Activated naive CD4-positive, alpha-beta T cell treated with anti-CD3 and anti-CD28 coated beads, Interleukin-2, amount 50 U/mL, for 24 hours (primary cell): Measurements from ENCODE around the gene DOCK6.

Experiments
- H3K27ac Mint-ChIP-seq: one replicate; pipeline ENCODE4 v1.8.0; 2021; ENCODE audit warnings: mild to moderate bottlenecking, mixed read lengths
- H3K27me3 Mint-ChIP-seq: one replicate; pipeline ENCODE4 v1.8.0; 2021; ENCODE audit warnings: mixed read lengths
- H3K36me3 Mint-ChIP-seq: one replicate; pipeline ENCODE4 v1.8.0; 2021; ENCODE audit warnings: mixed read lengths
- H3K4me1 Mint-ChIP-seq: one replicate; pipeline ENCODE4 v1.8.0; 2021; ENCODE audit warnings: mixed read lengths
- H3K4me3 Mint-ChIP-seq: one replicate; pipeline ENCODE4 v1.8.0; 2021; ENCODE audit warnings: mild to moderate bottlenecking, mixed read lengths
- H3K9me3 Mint-ChIP-seq: one replicate; pipeline ENCODE4 v1.8.0; 2021; ENCODE audit warnings: mixed read lengths

Gene DOCK6

GRCh38 chr19:11242864-11243797 lies 19.2 kb downstream of the DOCK6 start:
- Mint-ChIP-seq H3K27ac (no peak overlapping the region), H3K36me3 (peaks cover 1% of the 10 kb centered on the region), H3K4me1 (peaks cover 6% of the 10 kb centered on the region), H3K9me3 (no peaks in the 10 kb centered on the region), H3K27me3 (peaks cover 6% of the 10 kb centered on the region), H3K4me3 (no peak overlapping the region)

GRCh38 chr19:11242025-11242424 lies 20.3 kb downstream of the DOCK6 start:
- no peak overlapping the region for H3K4me3 Mint-ChIP-seq
- H3K36me3 Mint-ChIP-seq: peaks cover 1% of the 10 kb centered on the region
- no peaks in the 10 kb centered on the region for H3K9me3 Mint-ChIP-seq
- peaks cover 6% of the 10 kb centered on the region for H3K4me1 Mint-ChIP-seq
- peaks cover 6% of the 10 kb centered on the region for H3K27me3 Mint-ChIP-seq
- no peak overlapping the region for H3K27ac Mint-ChIP-seq

GRCh38 chr19:11240008-11240444 lies 22.3 kb downstream of the DOCK6 start:
- Mint-ChIP-seq H3K9me3 (no peaks in the 10 kb centered on the region), H3K36me3 (peaks cover 1% of the 10 kb centered on the region), H3K27ac (no peak overlapping the region), H3K4me1 (peaks cover 6% of the 10 kb centered on the region), H3K4me3 (no peak overlapping the region), H3K27me3 (peaks cover 2% of the 10 kb centered on the region)

GRCh38 chr19:11239377-11240000 lies 22.8 kb downstream of the DOCK6 start, which contains the start of gene ANGPTL8:
Gene ANGPTL8, plus strand, starts transcription at chr19:11239619. Its CDS starts 19 bp downstream, at chr19:11239638.
- Mint-ChIP-seq H3K9me3 (no peaks in the 10 kb centered on the region), H3K27ac (no peak within 1 kb of the TSS), H3K36me3 (peaks cover 1% of the 10 kb centered on the region), H3K4me1 (peaks cover 6% of the 10 kb centered on the region), H3K27me3 (peaks cover 2% of the 10 kb centered on the region), H3K4me3 (no peak within 1 kb of the TSS)

- H3K27ac Mint-ChIP-seq: no peak overlapping the region
- peaks cover 4% of the 10 kb centered on the region for H3K4me1 Mint-ChIP-seq
- peaks cover 2% of the 10 kb centered on the region for H3K27me3 Mint-ChIP-seq
- H3K36me3 Mint-ChIP-seq: peaks cover 1% of the 10 kb centered on the region
- H3K4me3 Mint-ChIP-seq: no peak overlapping the region
- no peaks in the 10 kb centered on the region for H3K9me3 Mint-ChIP-seq
Measured at GRCh38 chr19:11238781-11239376, 23.4 kb downstream of the DOCK6 start.

- Mint-ChIP-seq H3K4me1 (no peaks in the 10 kb centered on the region), H3K9me3 (no peaks in the 10 kb centered on the region), H3K4me3 (no peak overlapping the region), H3K27ac (no peak overlapping the region), H3K27me3 (peaks cover 2% of the 10 kb centered on the region), H3K36me3 (peaks cover 1% of the 10 kb centered on the region)
Measured at GRCh38 chr19:11238041-11238440, 24.3 kb downstream of the DOCK6 start.

GRCh38 chr19:11237321-11237720 lies 25.0 kb downstream of the DOCK6 start:
- no peak overlapping the region for H3K4me3 Mint-ChIP-seq

GRCh38 chr19:11236324-11237301 lies 25.7 kb downstream of the DOCK6 start:
- no peaks in the 10 kb centered on the region for H3K4me1 Mint-ChIP-seq
- no peaks in the 10 kb centered on the region for H3K27me3 Mint-ChIP-seq
- peaks cover 1% of the 10 kb centered on the region for H3K36me3 Mint-ChIP-seq
- H3K9me3 Mint-ChIP-seq: no peaks in the 10 kb centered on the region
- H3K27ac Mint-ChIP-seq: no peak overlapping the region
- H3K4me3 Mint-ChIP-seq: no peak overlapping the region

More at GRCh38 chr19:11237321-11237720, 25.0 kb downstream of the DOCK6 start:
- peaks cover 1% of the 10 kb centered on the region for H3K36me3 Mint-ChIP-seq
- H3K27ac Mint-ChIP-seq: no peak overlapping the region
- H3K9me3 Mint-ChIP-seq: no peaks in the 10 kb centered on the region
- H3K27me3 Mint-ChIP-seq: no peaks in the 10 kb centered on the region
- no peaks in the 10 kb centered on the region for H3K4me1 Mint-ChIP-seq

- H3K27ac Mint-ChIP-seq: no peak overlapping the region
- H3K4me1 Mint-ChIP-seq: no peaks in the 10 kb centered on the region
- peaks cover 1% of the 10 kb centered on the region for H3K36me3 Mint-ChIP-seq
- H3K4me3 Mint-ChIP-seq: no peak overlapping the region
- H3K27me3 Mint-ChIP-seq: no peaks in the 10 kb centered on the region
- H3K9me3 Mint-ChIP-seq: no peaks in the 10 kb centered on the region
Measured at GRCh38 chr19:11234486-11235075, 27.7 kb downstream of the DOCK6 start.

GRCh38 chr19:11233073-11233472 lies 29.3 kb downstream of the DOCK6 start:
- Mint-ChIP-seq H3K27ac (no peak overlapping the region), H3K4me1 (no peaks in the 10 kb centered on the region), H3K27me3 (no peaks in the 10 kb centered on the region), H3K9me3 (no peaks in the 10 kb centered on the region), H3K4me3 (no peak overlapping the region), H3K36me3 (no peaks in the 10 kb centered on the region)

- Mint-ChIP-seq H3K9me3 (no peaks in the 10 kb centered on the region), H3K4me1 (no peaks in the 10 kb centered on the region), H3K4me3 (no peak overlapping the region), H3K36me3 (no peaks in the 10 kb centered on the region), H3K27me3 (no peaks in the 10 kb centered on the region), H3K27ac (no peak overlapping the region)
Measured at GRCh38 chr19:11232555-11232954, 29.8 kb downstream of the DOCK6 start.

- no peaks in the 10 kb centered on the region for H3K36me3 Mint-ChIP-seq
- no peaks in the 10 kb centered on the region for H3K4me1 Mint-ChIP-seq
- H3K4me3 Mint-ChIP-seq: no peak overlapping the region
- no peak overlapping the region for H3K27ac Mint-ChIP-seq
- H3K9me3 Mint-ChIP-seq: no peaks in the 10 kb centered on the region
- no peaks in the 10 kb centered on the region for H3K27me3 Mint-ChIP-seq
Measured at GRCh38 chr19:11230621-11231386, 31.5 kb downstream of the DOCK6 start.

GRCh38 chr19:11227195-11227886 lies 35.0 kb downstream of the DOCK6 start:
- H3K4me1 Mint-ChIP-seq: no peaks in the 10 kb centered on the region
- no peak overlapping the region for H3K27ac Mint-ChIP-seq
- no peaks in the 10 kb centered on the region for H3K36me3 Mint-ChIP-seq
- H3K27me3 Mint-ChIP-seq: peaks cover 2% of the 10 kb centered on the region
- H3K9me3 Mint-ChIP-seq: no peaks in the 10 kb centered on the region
- H3K4me3 Mint-ChIP-seq: no peak overlapping the region
